ENCODE measurements around the gene PARM1.
"Not testable (repeated sequence)": the region's sequence is repeated elsewhere in the genome, so short reads cannot be mapped to it uniquely, and the experiment has no call there.

Gene PARM1

DNA sequence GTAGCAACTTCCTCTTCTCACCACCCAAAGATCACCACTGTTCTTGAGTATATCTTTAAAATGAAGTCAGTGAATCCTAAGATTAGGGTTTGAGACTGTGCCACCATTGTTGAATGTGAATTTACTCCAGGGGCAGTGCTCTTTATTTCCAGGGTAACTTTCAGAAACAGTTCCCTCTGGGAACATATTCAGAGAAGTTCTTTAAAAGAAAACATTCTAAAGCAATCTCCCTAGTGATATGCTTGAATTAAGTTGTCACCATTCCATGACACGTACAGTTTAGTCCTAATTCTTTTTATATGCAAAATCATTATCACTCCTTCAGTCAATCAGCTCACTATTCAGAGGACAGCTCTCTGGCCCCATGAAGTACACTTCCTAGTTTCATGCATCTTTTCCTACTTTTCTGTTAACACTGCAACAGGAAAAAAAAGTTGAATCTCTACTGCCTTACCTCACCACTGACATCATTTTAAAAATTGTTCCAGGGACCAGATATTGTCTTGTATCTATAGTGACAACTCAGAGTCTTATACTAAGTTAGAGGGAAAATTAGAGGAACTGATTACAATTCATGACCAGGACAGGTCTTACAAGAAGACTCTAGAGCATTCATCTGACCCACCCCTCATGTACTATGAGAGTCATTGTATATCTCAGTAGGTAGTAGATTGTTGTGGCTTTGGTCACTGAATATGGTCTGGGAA, 49.8 kb downstream of the PARM1 start:
- no peak for DNase-seq (ENCODE audit: low read depth in 3 of 3, low spot score in 1 of 3)

DNA sequence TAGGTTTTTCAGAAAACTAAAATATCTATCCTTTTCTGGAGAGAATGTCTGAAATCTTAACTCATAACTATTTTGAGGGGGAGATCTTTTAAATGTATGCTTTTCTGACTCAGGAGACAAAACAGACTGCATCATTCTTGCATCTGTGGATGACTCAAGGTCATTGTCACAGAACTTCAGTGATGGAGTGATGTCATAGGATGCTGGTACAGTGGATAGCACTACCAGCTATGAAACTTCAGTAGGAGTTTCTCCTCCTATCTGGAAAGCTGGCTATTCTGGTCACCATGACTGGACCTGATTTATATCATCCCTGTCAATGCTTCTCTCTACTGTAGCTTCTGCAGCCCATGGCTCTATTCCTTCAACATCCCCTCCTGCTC, 50.3 kb downstream of the PARM1 start:
- no peak for DNase-seq (ENCODE audit: low read depth in 3 of 3, low spot score in 1 of 3)

DNA sequence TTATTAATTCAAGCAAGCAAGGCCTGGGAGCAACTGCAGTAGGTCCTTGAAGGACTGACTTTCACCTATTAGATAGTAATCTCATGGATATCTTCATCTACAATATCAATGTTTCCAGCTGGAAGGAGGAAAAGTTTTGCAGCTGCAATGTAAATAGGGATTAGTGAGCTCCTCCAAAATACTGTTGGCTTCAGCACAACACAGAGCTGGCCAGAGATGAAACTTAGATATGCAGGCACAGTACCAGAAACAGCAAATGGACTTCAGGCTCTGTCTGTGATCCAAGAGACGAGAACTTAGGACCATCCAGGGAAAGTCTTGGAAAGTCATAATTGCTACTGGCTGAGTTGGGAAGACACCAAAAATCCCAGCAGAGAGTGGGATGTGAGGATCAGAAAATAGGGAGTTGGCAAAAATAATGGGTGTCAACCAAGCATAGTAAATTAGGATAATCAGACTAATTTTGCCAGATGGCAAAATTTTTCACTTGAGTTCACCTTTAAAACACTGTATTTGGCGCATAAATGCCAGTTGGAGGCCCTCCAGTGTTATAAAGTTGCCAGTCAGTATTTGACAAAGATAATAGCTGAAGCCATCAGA, 57.5 kb downstream of the PARM1 start:
- DNase-seq (ENCODE audit: low read depth in 3 of 3, low spot score in 1 of 3): no peak

DNA sequence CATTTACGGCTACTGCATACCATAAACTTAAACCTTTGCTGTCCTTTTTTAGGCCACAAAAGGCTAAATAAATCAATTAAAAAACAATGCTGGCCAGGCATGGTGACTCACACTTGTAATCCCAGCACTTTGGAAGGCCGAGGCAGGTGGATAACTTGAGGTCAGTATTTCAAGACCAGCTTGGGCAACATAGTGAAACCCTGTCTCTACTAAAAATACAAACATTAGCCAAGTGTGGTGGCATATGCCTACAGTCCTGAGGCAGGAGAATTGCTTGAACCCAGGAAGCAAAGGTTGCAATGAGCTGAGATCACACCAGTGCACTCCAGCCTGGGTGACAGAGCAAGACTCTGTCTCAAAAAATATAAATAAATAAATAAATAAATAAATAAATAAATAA, 61.5 kb downstream of the PARM1 start:
- not testable (repeated sequence) for DNase-seq (ENCODE audit: low read depth in 3 of 3, low spot score in 1 of 3)

DNA sequence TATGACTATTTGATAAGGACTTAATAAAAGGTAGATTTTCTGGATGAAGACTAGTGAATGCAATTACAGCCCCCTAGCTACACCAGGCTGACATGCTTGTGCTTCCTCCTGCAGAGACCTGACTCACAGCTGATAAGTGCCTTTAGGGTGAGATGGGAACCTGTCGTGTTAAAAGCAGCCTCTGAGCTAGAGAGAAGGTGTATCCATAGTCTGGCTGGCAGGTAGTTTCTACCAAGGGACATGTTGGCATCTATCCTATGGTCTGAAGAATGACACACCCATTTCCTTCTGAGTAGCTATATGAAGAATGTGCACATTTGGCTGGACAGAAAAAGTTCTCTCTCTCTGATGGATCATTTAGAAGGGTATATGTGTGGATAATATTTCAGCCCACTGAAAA, 64.1 kb downstream of the PARM1 start:
- no peak for DNase-seq (ENCODE audit: low read depth in 3 of 3, low spot score in 1 of 3)

DNA sequence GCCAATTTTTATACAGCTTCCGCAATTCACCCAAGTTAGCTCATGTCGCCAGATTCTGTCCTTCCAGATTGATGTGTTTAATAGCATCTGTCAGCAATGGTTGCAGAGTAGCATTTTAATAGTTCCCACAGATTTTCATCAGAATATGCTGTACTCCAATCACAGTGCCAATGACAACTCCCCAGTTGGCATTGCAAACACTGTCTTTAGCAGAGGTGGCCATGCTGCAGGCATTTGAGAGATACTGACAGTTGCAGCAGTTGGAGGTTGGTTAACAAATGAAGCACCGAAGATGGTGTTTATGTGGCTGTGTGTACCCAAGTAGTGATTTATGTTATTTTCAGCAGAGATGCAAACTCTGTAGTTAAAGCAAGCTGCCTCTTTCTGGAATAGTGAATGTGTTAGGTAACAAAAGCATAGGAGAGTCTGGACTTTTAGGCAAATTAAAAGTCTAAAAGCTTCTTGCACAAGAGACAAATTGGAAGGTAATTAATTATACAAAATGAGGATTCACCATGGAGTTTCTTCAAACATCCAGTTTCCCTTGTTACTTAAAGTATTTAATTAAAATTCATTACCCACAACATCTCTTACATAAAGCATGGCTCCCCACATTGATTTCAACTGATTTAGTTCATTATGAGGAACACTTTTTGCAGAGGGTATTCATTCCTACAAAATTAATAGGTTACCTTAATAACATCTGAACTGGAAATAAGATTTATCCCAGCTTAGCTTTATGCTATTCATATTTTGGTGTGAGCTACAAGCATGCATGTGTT, 65.2 kb downstream of the PARM1 start:
- DNase-seq (ENCODE audit: low read depth in 3 of 3, low spot score in 1 of 3): no peak

DNA sequence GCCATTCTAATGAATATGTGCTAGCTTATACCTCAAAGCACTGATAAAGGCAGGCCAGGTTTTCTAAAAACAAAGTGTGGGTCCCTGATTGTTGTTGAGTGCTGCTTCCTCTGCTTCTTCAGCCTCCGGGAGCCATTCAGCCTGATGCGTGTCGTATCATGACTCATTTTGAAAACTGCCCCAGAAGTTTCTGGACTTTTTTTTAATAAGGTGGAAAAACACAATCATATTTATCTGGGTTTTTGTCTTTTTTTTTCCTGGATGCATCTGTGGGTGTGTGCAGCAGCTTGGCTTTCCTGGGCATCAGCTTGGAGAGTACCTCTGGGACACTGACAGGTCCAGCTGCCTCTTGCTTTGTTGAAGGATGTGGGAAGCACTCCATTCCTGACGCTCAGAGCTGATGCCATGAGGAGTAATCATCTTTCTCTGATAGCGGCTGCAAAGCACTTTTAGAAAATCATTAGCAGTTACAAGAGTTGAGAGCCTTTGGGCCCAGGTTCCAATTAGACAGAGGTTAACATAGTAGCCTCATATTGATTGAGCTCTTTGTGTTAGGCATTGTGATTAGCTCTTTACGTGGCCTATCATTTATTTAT, 66.9 kb downstream of the PARM1 start:
- no peak for DNase-seq (ENCODE audit: low read depth in 3 of 3, low spot score in 1 of 3)

DNA sequence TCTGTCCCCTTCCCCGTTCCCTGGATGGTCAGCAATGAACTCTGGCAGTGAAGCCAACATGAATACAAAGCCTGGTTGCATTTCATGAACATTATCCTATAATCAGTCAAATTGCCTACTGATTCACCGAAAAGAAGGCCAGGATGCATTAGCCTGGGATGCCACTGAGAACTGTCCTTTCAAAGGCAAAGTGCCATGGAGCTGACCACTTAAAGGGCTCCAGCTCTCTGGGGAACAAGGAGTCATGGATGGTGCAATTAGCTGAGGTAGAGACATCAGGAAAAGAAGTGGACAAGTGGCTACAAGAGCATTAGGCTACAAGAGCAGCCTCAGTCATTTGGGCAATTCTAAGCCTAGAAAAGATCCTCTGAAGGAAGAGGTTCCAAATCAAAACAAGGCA, 69.0 kb downstream of the PARM1 start:
- DNase-seq (ENCODE audit: low read depth in 3 of 3, low spot score in 1 of 3): no peak

DNA sequence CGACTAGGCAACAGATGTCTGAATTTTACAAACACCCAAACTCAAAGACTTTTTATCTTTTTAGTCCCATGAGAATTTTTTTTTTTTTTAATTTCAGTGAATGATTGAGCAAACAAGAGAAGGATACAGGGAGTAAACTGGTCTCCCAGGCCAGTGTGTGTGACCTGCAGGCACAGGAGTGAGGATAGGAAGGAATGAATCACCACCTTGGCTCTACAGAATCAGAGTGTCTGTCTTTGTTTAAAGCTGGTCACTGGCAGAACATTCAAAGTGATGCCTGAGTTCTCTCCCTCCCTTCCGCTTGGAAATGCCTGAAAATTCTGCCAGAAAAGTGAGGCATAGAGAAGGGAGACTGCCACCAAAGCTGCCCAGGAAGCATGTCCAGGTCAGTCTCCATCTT, 69.5 kb downstream of the PARM1 start:
- no peak for DNase-seq (ENCODE audit: low read depth in 3 of 3, low spot score in 1 of 3)

DNA sequence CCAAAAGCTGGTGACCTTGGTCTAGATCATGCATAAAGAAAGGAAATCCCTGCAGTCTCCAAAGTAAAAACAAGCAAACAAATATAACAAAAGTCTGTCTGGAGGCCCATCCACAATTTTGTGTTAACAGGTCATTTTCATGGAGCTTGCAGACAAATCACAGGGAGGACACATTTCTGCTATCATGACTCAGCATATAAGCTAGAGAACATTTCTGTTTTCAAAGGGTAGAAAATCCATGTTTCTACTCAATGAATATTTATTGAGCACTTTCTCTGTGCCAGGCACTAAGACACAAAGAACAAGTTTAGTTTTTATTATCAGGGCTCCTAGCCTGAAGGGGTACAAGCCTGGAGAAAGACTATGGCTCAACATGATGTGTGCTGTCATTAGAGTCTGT, 71.1 kb downstream of the PARM1 start:
- DNase-seq (ENCODE audit: low read depth in 3 of 3, low spot score in 1 of 3): no peak

DNA sequence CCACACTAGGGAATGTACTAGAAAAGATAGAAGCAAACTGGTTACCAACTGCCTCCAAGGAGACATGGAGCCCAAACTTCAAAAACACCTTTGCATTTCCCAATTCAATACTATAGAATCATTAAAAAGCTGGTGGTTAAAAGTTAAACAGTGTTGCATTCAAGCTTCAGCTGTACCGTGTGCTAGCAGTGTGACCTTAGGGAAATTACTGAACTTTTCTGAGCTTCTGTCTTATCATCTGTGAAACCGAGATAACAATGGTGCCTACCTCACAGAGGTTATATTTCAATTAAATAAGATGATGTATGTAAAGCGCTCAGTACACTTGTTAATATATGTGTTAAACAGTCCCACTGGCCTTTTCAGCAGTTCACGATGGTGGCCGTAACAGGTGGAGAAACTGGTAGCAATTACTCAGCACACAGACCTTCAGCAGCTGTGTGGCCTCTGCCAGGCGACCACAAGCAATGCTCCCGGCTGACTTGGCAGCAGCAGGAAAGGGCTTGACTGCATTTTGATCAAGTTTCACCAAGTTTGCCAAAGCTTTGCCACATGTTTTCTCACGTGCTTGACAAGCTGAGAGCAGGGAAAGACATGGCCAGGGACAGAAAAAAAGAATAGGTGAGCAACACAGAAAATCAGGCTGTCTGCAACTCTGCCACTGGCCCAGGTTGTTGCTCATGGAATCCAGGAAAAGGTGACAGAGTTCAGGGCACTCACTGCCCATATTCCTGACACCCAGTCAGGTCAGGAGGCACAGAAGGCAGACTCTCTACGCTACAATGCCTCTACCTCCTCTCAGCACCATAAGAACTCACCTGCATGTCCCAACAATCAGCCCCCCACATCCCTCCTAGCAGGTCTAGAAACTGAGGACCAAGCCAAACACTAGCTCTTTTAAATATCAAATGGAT, 72.1 kb downstream of the PARM1 start:
- DNase-seq (ENCODE audit: low read depth in 3 of 3, low spot score in 1 of 3): no peak

DNA sequence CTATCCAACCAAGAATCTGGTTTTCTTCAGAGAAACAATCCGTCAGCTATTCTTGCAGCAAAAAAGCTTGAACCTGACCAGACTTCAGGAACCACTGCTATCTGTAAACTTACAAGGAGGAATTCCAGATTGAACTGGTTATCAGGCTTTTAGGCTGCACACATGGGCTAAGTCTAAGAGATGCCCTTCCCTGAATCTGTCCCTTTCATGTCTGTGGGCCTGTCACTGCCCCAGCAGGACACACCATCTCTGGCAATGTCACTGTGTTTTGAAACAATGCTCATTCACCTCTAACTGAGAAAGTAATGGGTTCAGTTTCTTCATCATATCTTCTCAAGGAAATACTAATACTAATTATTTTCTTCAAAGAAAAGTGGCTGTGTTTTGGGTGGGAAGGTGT, 72.8 kb downstream of the PARM1 start:
- no peak for DNase-seq (ENCODE audit: low read depth in 3 of 3, low spot score in 1 of 3)

DNA sequence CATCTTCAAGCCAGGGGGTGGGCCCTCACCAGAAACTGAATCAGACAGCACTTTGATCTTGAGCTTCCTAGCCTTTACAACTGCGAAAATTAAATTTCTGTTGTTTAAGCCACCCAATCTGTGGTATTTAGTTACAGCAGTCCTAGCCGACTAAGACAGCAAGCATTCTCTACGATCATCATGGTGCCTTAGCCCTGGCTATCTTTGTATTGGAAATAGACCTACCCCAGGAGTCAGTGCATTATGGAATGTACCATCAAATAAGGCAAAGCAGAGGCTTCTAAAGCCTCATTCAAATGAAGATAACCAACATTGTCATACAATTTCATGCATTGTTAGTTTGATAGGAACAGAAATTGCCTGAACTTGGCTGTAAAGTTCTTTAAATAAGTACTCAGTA, 75.0 kb downstream of the PARM1 start:
- no peak for DNase-seq (ENCODE audit: low read depth in 3 of 3, low spot score in 1 of 3)

DNA sequence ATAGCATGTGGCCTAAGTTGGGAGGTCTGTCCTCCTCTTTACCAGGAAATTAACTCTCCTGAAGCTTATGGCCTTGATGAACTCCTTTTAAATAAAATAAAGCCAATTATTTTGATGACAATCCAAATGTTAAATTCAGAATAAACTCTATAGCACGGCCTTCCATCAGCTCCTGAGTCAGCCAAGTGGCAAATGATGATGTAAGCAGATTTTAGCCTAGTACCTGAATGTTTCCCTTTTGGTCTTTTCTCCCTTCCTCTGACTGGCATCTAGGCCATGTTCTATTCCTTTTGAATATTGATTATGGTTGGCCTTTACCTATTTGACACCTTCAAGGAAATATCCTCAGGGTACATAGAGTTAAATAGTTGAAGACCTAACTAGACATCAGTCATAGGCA, 76.2 kb downstream of the PARM1 start:
- no peak for DNase-seq (ENCODE audit: low read depth in 3 of 3, low spot score in 1 of 3)

DNA sequence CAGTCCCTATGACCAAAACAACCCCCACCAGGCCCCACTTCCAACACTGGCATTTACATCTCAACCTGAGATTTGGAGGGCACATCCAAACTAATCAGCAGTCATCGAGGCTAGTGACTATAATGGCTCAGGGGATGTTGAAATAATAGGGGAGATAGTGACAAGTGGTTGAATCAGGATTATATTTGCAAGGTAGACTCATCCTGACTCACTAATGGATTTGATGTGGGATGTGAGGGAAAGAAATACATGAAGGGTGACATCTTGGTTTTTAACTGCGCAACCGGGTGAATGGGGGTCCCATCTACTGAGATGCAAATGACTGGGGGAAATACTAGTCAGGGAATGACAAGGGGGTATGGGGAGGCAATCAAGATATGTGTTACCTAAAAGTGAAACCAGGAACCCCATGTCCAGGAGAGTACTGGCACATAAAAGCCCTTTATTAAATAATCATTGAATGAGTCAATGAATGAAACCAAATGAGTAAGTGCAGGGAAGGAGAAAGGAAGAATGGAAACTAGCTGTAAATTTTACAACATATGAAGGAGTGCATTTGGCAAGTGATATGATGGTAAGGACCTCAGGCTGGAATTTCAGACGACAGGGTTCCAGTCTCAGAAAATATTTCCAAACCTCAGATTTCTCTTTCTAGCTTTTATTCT, 78.3 kb downstream of the PARM1 start:
- no peak for DNase-seq (ENCODE audit: low read depth in 3 of 3, low spot score in 1 of 3)

DNA sequence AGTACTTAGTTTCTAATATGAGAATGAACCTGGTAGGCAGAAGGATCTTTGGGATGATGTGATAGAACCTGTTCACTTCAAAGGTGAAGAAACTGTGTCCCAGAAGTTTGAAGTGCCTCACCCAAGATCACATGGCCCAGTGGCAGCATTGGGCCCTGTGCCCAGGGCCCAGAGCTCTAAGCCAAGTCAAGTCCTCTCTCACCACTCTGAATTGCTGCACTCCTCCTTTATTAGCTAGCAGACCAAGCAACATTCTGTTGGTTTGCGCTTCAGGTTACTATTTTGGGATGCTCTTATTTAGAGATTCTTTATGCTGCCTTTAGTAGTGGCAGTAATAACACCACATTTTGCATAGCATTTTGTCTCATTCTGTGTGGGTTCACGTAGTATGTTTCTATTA, 82.7 kb downstream of the PARM1 start:
- no peak for DNase-seq (ENCODE audit: low read depth in 3 of 3, low spot score in 1 of 3)

DNA sequence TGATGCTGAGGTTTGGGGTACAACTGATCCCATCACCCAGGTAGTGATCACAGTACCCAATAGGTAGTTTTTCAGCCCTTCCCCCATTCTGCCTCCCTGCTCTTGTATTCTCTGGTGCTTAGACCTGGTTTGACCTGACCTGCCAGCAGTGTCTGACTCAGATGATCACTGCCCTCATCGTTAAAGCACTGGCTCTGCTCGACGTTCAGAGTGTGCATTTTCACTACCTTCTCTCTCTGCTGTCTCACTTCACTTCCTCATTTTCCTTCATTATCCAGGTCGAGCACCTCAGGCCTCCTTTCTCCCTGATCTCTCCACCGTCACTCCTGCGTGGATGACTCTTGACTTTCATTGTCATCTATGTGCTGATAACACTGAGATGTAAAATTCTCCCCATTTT, 83.6 kb downstream of the PARM1 start:
- no peak for DNase-seq (ENCODE audit: low read depth in 3 of 3, low spot score in 1 of 3)

DNA sequence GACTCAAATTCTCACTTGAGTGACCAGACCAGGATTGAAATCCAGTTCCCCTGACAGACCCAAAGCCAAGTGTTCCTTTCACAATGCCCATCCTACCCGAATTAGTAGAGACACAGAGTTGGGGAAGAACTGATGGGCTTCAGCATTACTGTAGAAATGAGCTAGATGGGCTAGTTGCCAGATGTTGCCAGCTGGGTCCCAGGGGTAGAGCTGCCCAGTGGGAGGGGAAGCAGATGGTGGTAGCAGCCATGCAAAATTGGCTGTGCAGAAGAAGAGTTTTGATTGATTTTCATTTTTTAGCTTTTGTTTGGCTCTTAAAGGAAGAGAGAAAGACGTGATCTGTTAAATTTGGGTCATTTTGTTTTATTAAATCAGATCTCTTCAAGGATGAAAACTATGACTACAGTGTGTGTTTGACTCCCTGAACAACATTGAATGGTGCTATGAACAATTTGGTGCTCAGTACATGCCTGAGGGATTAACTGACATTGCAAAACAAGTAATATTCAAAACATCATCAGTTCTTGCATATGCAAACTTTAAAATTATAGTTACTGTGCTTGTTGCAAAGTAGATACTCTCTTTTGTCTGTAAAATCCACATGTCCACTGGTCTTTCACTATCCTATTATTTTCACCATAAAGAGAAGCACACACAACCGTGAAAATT, 86.0 kb downstream of the PARM1 start:
- no peak for DNase-seq (ENCODE audit: low read depth in 3 of 3, low spot score in 1 of 3)

DNA sequence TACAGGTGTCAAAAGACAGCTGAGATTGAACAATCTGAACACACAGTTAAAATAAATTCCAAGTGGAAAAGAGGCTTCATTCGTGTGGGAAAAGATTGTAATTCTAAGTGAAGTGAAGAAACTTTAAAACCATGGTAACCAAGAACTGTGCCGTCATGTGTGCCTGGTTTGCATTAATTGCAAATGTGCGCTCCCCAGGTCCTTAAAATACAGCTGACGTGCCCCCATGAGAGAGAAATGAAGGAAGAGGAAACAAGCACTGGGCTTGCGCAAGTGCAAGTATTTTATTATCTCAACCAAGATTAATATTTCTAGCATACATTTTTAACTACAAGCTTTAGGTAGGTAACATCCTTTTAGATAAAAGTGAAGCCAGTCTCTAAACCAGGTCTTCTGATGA, 92.5 kb downstream of the PARM1 start:
- DNase-seq (ENCODE audit: low read depth in 3 of 3, low spot score in 1 of 3): no peak

All from stimulated activated CD4-positive, alpha-beta T cell treated with anti-CD3 and anti-CD28 coated beads, TNF-alpha, amount 100 ng/mL, for 1 hour (primary cell).